Gastroesophageal sphincter (tissue), 4 donors: ENCODE data around the gene SLC38A10. TPM values are rescaled to one million over a fixed set of nuclear protein-coding genes. Genes with fewer than 3 reads are reported as not detected.

Experiments used
- ATAC-seq: fragments of 150-250 bp; one replicate; pipeline ENCODE4 v1.9.1; 2016; ENCODE audit warnings: mild to moderate bottlenecking, moderate library complexity
- H3K27ac ChIP-seq, 4 donors: fragments of 200-600 bp; sonication (generic) in 3 of 4; 1 replicate in 3 of 4; 2 replicates in 1 of 4; pipeline ENCODE4 v1.5.1; 2016 to 2019
- H3K27me3 ChIP-seq: fragments of 200-600 bp; sonication (generic); one replicate; pipeline ENCODE4 v1.5.1; 2019
- H3K36me3 ChIP-seq, 2 donors: fragments of 200-600 bp; sonication (generic); one replicate each; pipeline ENCODE4 v1.5.1; 2019; ENCODE audit warnings: control low read depth in 1 of 2
- H3K4me1 ChIP-seq, 3 donors: fragments of 200-600 bp; sonication (generic); 1 replicate in 2 of 3; 2 replicates in 1 of 3; pipeline ENCODE4 v1.5.1; 2016 to 2019; ENCODE audit warnings: control low read depth in 2 of 3
- H3K4me3 ChIP-seq, 2 donors: fragments of 200-600 bp; sonication (generic); one replicate each; pipeline ENCODE4 v1.5.1; 2019; ENCODE audit warnings: mild to moderate bottlenecking in 1 of 2, moderate library complexity in 1 of 2
- H3K9me3 ChIP-seq, 3 donors: fragments of 200-600 bp; sonication (generic); one replicate each; pipeline ENCODE4 v1.5.1; 2017 to 2019; ENCODE audit warnings: control low read depth in 2 of 3
- CTCF ChIP-seq, 4 experiments: fragments of 200-600 bp in 2 of 4; fragments of 450-650 bp in 2 of 4; sonication (generic) in 1 of 4; IDR thresholded peaks; one replicate each; pipeline ENCODE4 v1.5.1; 2017 to 2019; ENCODE audit warnings: antibody characterized with exemption in 4 of 4, mild to moderate bottlenecking in 2 of 4, moderate library complexity in 2 of 4
- EP300 ChIP-seq: sonication (generic); formaldehyde crosslinking; IDR thresholded peaks from one replicate; pipeline ENCODE4 v1.6.1; 2017; ENCODE audit warnings: antibody characterized with exemption, mild to moderate bottlenecking
- POLR2A ChIP-seq, 2 donors: fragments of 450-650 bp; IDR thresholded peaks; one replicate each; pipeline ENCODE4 v1.6.1; 2017; ENCODE audit warnings: antibody characterized with exemption in 2 of 2, mild to moderate bottlenecking in 2 of 2, moderate library complexity in 1 of 2
- POLR2AphosphoS5 ChIP-seq: sonication (generic); formaldehyde crosslinking; IDR thresholded peaks from one replicate; pipeline ENCODE4 v1.6.1; 2017; ENCODE audit warnings: antibody characterized with exemption
- WGBS, 2 donors: methylation state at CpG; one replicate each; pipeline ENCODE4 v1.1.5; 2018; ENCODE audit warnings: low coverage in 1 of 2; 5-methylcytosine and 5-hydroxymethylcytosine counted together
- total RNA-seq, 4 donors: library from RNA; depleted of rRNA; stranded (reverse); fragments of >200 nt; gene quantifications; one replicate each; pipeline ENCODE4 v1.1.0, GENCODE V29; 2016

The SLC38A10 gene
- total RNA-seq, 4 donors from 2014 or later: 70.5 to 99.6 (median 81.8) TPM

GRCh38 chr17:81331527-81332043, 36.5 kb upstream of the SLC38A10 start:
- no peak for ATAC-seq
- no CpG with 5 or more reads among the region's 17 CpGs for WGBS, 2 donors

GRCh38 chr17:81330884-81331245, 35.8 kb upstream of the SLC38A10 start:
- peaks cover 0 to 73% (median 25%) of the 10 kb centered on the region in 3 donors for H3K4me1 ChIP-seq
- H3K36me3 ChIP-seq: no peaks in the 10 kb centered on the region
- no peak overlapping the region for H3K27ac ChIP-seq
- no peaks in the 10 kb centered on the region for H3K9me3 ChIP-seq
- no peak for ATAC-seq
- no peak overlapping the region for H3K4me3 ChIP-seq
- TF ChIP-seq POLR2AphosphoS5 (no peak), CTCF (IDR thresholded peaks at IDR 0.05) (no peak), EP300 (no peak), POLR2A (IDR thresholded peaks at IDR 0.05) (no peak)
- no CpG with 5 or more reads among the region's 10 CpGs for WGBS, 2 donors
- no peaks in the 10 kb centered on the region for H3K27me3 ChIP-seq

More at GRCh38 chr17:81331527-81332043, 36.5 kb upstream of the SLC38A10 start:
- Histone ChIP-seq H3K4me1 (peaks cover 0 to 70% (median 26%) of the 10 kb centered on the region in 3 donors), H3K27ac (no peak overlapping the region), H3K9me3 (no peaks in the 10 kb centered on the region), H3K27me3 (no peaks in the 10 kb centered on the region), H3K36me3 (no peaks in the 10 kb centered on the region), H3K4me3 (no peak overlapping the region)
- TF ChIP-seq CTCF (IDR thresholded peaks at IDR 0.05) (no peak), POLR2A (IDR thresholded peaks at IDR 0.05) (no peak), POLR2AphosphoS5 (no peak)

- peaks cover 0 to 66% (median 25%) of the 10 kb centered on the region in 3 donors for H3K4me1 ChIP-seq
- 83% methylated on average over 3 of the region's 23 CpGs; no CpG with 5 or more reads in 1 of the 2 donors for WGBS, 2 donors
- no peaks in the 10 kb centered on the region for H3K27me3 ChIP-seq
- no peak overlapping the region for H3K4me3 ChIP-seq
- no peaks in the 10 kb centered on the region for H3K36me3 ChIP-seq
- no peaks in the 10 kb centered on the region for H3K9me3 ChIP-seq
- peak overlapping the region in 3 of 4 donors; percentile 77 to 80 (median 78) for H3K27ac ChIP-seq
- TF ChIP-seq POLR2AphosphoS5 (no peak), CTCF (IDR thresholded peaks at IDR 0.05) (peak in 1 of 4 experiments; percentile 4), POLR2A (IDR thresholded peaks at IDR 0.05) (no peak)
- no peak for ATAC-seq
Observed at GRCh38 chr17:81329927-81330883, 35.1 kb upstream of the SLC38A10 start.

GRCh38 chr17:81328978-81329926, 34.1 kb upstream of the SLC38A10 start:
- Histone ChIP-seq H3K27ac (peak overlapping the region in 3 of 4 donors; percentile 77 to 80 (median 78)), H3K27me3 (no peaks in the 10 kb centered on the region), H3K9me3 (no peaks in the 10 kb centered on the region), H3K4me3 (no peak overlapping the region), H3K36me3 (no peaks in the 10 kb centered on the region), H3K4me1 (peaks cover 0 to 57% (median 25%) of the 10 kb centered on the region in 3 donors)
- TF ChIP-seq CTCF (IDR thresholded peaks at IDR 0.05) (no peak), POLR2AphosphoS5 (peak; percentile 80)
- ATAC-seq: peak; percentile 76
- WGBS, 2 donors: 54% methylated on average over 2 of the region's 28 CpGs; no CpG with 5 or more reads in 1 of the 2 donors
